PC-3 (cell line): Measurements from ENCODE around the gene WDR62. TPM values are rescaled to one million over a fixed set of nuclear protein-coding genes. Genes with fewer than 3 reads are reported as not detected.

Source experiments
- ATAC-seq: fragments of 200-7000 bp; cut with Tn5 transposase; 2 replicates; pipeline ENCODE4 v1.9.1; 2020; ENCODE audit warnings: mild to moderate bottlenecking, moderate library complexity
- BruUV-seq: library from RNA; stranded (reverse); fragments of 400-500 nt; replicated peaks from 2 replicates; lab custom pipeline; 2021; lab: Mats Ljungman, UMichigan
- CTCF ChIA-PET: fragments of 300-600 bp; sonication (Branson Sonifier 250); formaldehyde crosslinking; loops from one replicate; lab custom pipeline; 2022; ENCODE audit warnings: antibody characterized with exemption; lab: Charles Lee
- POLR2A ChIA-PET: fragments of 300-600 bp; sonication (Branson Sonifier 250); formaldehyde crosslinking; loops from one replicate; lab custom pipeline; 2022; ENCODE audit warnings: antibody characterized with exemption; ENCODE audit not compliant: unreplicated experiment; lab: Charles Lee
- DNase-seq: peaks from one replicate; pipeline ENCODE4 v3.0.0-alpha.2; 2015
- H2AFZ ChIP-seq: fragments of 300-600 bp; sonication (generic); 2 replicates; pipeline ENCODE4 v1.6.0; 2016; ENCODE audit warnings: antibody characterized with exemption, low read length
- H3F3A ChIP-seq: fragments of 300-600 bp; sonication (generic); one replicate; pipeline ENCODE4 v1.6.0; 2017; ENCODE audit warnings: antibody characterized with exemption, low read length, control low read depth, mild to moderate bottlenecking; ENCODE audit not compliant: unreplicated experiment
- H3K27ac ChIP-seq: fragments of 300-600 bp; sonication (generic); 2 replicates; pipeline ENCODE4 v1.5.1; 2016; ENCODE audit warnings: mild to moderate bottlenecking, low read length
- H3K27me3 ChIP-seq: fragments of 300-600 bp; sonication (generic); 2 replicates; pipeline ENCODE4 v1.6.1; 2016; ENCODE audit warnings: low read length, mixed read lengths
- H3K36me3 ChIP-seq: fragments of 300-600 bp; sonication (generic); 2 replicates; pipeline ENCODE4 v1.6.1; 2016; ENCODE audit warnings: low read depth, mixed run types, low read length, mixed read lengths
- H3K4me1 ChIP-seq: fragments of 300-600 bp; sonication (generic); 2 replicates; pipeline ENCODE4 v1.5.1; 2016; ENCODE audit warnings: low read length; ENCODE audit not compliant: insufficient read depth
- H3K4me2 ChIP-seq: fragments of 300-600 bp; sonication (generic); 2 replicates; pipeline ENCODE4 v1.6.0; 2016; ENCODE audit warnings: low read length
- H3K4me3 ChIP-seq: fragments of 300-600 bp; sonication (generic); 2 replicates; pipeline ENCODE4 v1.5.1; 2016; ENCODE audit warnings: mild to moderate bottlenecking, low read length, mixed read lengths
- H3K79me2 ChIP-seq: fragments of 300-600 bp; sonication (generic); 2 replicates; pipeline ENCODE4 v1.6.1; 2017; ENCODE audit warnings: low read length, mixed read lengths
- H3K9ac ChIP-seq: fragments of 300-600 bp; sonication (generic); 2 replicates; pipeline ENCODE4 v1.6.0; 2016; ENCODE audit warnings: mild to moderate bottlenecking, low read length
- H3K9me2 ChIP-seq: fragments of 300-600 bp; sonication (generic); replicated peaks from 2 replicates; pipeline ENCODE4 v1.6.1; 2016; ENCODE audit warnings: mixed run types, low read length, mixed read lengths
- H3K9me3 ChIP-seq: fragments of 300-600 bp; sonication (generic); 2 replicates; pipeline ENCODE4 v1.6.1; 2016; ENCODE audit warnings: low read length, mixed read lengths
- H4K20me1 ChIP-seq: fragments of 300-600 bp; sonication (generic); 2 replicates; pipeline ENCODE4 v1.6.1; 2016; ENCODE audit warnings: low read length, mixed read lengths
- EZH2 ChIP-seq: fragments of 300-600 bp; sonication (generic); IDR thresholded peaks from one replicate; pipeline ENCODE4 v1.6.1; 2017; ENCODE audit warnings: antibody characterized with exemption, mild to moderate bottlenecking, low read length; ENCODE audit not compliant: unreplicated experiment
- EZH2phosphoT487 ChIP-seq: fragments of 300-600 bp; sonication (generic); IDR thresholded peaks from 2 replicates; pipeline ENCODE4 v1.6.1; 2018; ENCODE audit warnings: mild to moderate bottlenecking, antibody characterized with exemption, low read length, borderline replicate concordance
- intact Hi-C: fragments of 100-400 bp; cut with micrococcal nuclease; formaldehyde crosslinking; loops from 2 replicates; pipeline ENCODE4 v1.9.0; 2023
- total RNA-seq: library from RNA; depleted of rRNA; stranded (reverse); fragments of >200 nt; gene quantifications from 2 replicates; pipeline ENCODE4 v1.2.3, GENCODE V29; 2014
- TF ChIP-seq, protein P1 (sequence below): fragments of 300-600 bp; sonication (generic); conservative IDR thresholded peaks from 2 replicates; pipeline ENCODE4 v1.5.1; 2017; ENCODE audit warnings: antibody characterized with exemption, low read depth, mild to moderate bottlenecking, low read length

The WDR62 gene
- total RNA-seq, 1 experiment from 2014 or later, result 13.9 TPM

DNA sequence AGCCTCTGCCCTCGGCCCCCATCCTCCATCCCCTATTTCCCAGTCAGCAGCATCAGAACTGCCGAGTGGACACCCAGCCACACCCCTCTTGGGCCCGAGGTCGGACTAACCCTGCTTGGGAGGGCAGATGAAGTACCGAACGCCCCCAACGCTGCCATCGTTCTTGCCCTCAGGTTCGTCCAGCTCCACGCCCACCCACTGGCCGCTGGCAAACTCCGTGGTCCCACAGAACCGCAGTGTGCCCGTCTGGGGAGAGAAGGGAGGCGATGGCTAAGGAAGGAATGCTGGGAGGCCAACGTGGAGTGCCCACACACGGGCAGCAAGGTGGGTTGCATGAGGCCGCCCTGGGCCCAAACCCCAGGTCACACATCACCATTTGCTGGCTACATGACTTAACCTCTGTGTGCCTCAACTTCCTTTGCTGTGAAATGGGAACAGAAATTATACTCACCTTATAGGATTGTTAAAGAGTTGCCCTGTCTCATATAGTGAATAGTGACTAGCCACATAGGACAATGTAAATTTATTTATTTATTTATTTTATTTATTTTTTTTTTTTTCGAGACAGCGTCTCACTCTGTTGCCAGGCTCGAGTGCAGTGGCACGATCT lies 35.5 kb upstream of the WDR62 start:
- CTCF ChIA-PET, result no interaction called here
- H3K4me3 ChIP-seq, result no peak overlapping the region
- no peaks in the 10 kb centered on the region for H3K9me2 ChIP-seq
- no peak overlapping the region for H2AFZ ChIP-seq
- DNase-seq (no peak), ATAC-seq (no peak)
- TF ChIP-seq EZH2phosphoT487 (no peak), EZH2 (no peak)
- TF ChIP-seq, protein P1, sequence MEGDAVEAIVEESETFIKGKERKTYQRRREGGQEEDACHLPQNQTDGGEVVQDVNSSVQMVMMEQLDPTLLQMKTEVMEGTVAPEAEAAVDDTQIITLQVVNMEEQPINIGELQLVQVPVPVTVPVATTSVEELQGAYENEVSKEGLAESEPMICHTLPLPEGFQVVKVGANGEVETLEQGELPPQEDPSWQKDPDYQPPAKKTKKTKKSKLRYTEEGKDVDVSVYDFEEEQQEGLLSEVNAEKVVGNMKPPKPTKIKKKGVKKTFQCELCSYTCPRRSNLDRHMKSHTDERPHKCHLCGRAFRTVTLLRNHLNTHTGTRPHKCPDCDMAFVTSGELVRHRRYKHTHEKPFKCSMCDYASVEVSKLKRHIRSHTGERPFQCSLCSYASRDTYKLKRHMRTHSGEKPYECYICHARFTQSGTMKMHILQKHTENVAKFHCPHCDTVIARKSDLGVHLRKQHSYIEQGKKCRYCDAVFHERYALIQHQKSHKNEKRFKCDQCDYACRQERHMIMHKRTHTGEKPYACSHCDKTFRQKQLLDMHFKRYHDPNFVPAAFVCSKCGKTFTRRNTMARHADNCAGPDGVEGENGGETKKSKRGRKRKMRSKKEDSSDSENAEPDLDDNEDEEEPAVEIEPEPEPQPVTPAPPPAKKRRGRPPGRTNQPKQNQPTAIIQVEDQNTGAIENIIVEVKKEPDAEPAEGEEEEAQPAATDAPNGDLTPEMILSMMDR, result no peak
- no peak overlapping the region for H3K9ac ChIP-seq
- intact Hi-C loops, result no loop called here
- no peaks in the 10 kb centered on the region for H4K20me1 ChIP-seq
- H3K9me3 ChIP-seq, result no peaks in the 10 kb centered on the region
- BruUV-seq, result no TSS peak
- POLR2A ChIA-PET, result no interaction called here
- H3K79me2 ChIP-seq, result peaks cover 14% of the 10 kb centered on the region
- no peak overlapping the region for H3K27ac ChIP-seq
- no peaks in the 10 kb centered on the region for H3K36me3 ChIP-seq
- no peaks in the 10 kb centered on the region for H3K27me3 ChIP-seq
- no peaks in the 10 kb centered on the region for H3F3A ChIP-seq
- peaks cover 7% of the 10 kb centered on the region for H3K4me1 ChIP-seq
- no peak overlapping the region for H3K4me2 ChIP-seq

DNA sequence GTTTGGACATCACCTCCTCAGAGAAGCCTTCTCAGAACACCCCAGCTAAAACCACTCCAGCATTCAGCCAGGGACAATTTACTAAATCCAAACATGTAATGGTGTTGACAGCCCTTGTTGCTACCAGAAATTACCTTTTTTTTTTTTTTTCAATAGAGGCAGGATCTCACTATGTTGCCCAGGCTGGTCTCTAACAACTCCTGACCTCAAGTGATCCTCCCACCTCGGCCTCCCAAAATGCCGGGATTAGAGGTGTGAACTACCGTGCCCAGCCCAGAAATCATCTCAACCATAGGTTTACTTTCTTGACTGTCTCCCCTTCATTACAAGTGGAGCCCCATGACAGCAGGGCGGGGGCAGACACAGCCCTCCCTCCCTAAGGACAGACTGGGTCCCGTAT lies 31.3 kb upstream of the WDR62 start:
- Histone ChIP-seq H3K4me2 (no peak overlapping the region), H2AFZ (no peak overlapping the region), H4K20me1 (no peaks in the 10 kb centered on the region), H3F3A (no peaks in the 10 kb centered on the region), H3K27ac (no peak overlapping the region), H3K9me3 (no peaks in the 10 kb centered on the region), H3K79me2 (no peaks in the 10 kb centered on the region), H3K27me3 (no peaks in the 10 kb centered on the region), H3K4me1 (no peaks in the 10 kb centered on the region), H3K9me2 (no peaks in the 10 kb centered on the region), H3K36me3 (no peaks in the 10 kb centered on the region), H3K9ac (no peak overlapping the region), H3K4me3 (no peak overlapping the region)
- POLR2A ChIA-PET, result no interaction called here
- DNase-seq (no peak), ATAC-seq (no peak)
- CTCF ChIA-PET, result no interaction called here
- BruUV-seq, result no TSS peak
- intact Hi-C loops, result no loop called here
- TF ChIP-seq, protein P1, result no peak
- TF ChIP-seq EZH2, result no peak
- TF ChIP-seq EZH2phosphoT487, result no peak

DNA sequence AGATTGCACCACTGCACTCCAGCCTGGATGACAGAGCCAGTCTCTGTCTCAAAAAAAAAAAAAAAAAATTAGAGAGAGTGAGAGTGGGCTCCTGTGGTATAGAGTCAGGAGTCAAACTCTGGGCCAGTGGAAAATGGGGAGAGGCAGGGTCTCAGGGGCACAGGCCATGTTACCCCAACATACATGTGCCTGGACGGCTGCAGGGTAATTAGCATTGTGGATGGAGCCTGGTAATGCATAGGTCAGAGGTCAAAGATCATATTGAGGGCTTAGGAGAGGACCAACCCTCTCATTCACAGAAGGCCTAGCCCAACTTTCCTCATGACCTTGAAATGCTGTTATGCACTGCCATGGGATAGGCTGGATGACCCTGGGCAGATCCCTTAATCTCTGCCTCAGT lies 29.2 kb upstream of the WDR62 start:
- Histone ChIP-seq H3K4me3 (no peak overlapping the region), H3K27me3 (no peaks in the 10 kb centered on the region), H3K9me2 (no peaks in the 10 kb centered on the region), H4K20me1 (no peaks in the 10 kb centered on the region), H3K36me3 (no peaks in the 10 kb centered on the region), H3K27ac (no peak overlapping the region), H3K4me1 (no peaks in the 10 kb centered on the region), H3K9ac (no peak overlapping the region), H3K4me2 (no peak overlapping the region), H2AFZ (no peak overlapping the region), H3K79me2 (no peaks in the 10 kb centered on the region), H3F3A (no peaks in the 10 kb centered on the region), H3K9me3 (no peaks in the 10 kb centered on the region)
- intact Hi-C loops, result no loop called here
- no peak for ATAC-seq
- ChIA-PET POLR2A (no interaction called here), CTCF (no interaction called here)
- DNase-seq, result no peak
- TF ChIP-seq EZH2 (no peak), EZH2phosphoT487 (no peak)
- TF ChIP-seq, protein P1, result no peak
- no TSS peak for BruUV-seq
